ENCODE measurements around the gene MET.
A peak's percentile ranks its signal among the peaks of the same experiment; 100 is the strongest.

Gene MET

DNA sequence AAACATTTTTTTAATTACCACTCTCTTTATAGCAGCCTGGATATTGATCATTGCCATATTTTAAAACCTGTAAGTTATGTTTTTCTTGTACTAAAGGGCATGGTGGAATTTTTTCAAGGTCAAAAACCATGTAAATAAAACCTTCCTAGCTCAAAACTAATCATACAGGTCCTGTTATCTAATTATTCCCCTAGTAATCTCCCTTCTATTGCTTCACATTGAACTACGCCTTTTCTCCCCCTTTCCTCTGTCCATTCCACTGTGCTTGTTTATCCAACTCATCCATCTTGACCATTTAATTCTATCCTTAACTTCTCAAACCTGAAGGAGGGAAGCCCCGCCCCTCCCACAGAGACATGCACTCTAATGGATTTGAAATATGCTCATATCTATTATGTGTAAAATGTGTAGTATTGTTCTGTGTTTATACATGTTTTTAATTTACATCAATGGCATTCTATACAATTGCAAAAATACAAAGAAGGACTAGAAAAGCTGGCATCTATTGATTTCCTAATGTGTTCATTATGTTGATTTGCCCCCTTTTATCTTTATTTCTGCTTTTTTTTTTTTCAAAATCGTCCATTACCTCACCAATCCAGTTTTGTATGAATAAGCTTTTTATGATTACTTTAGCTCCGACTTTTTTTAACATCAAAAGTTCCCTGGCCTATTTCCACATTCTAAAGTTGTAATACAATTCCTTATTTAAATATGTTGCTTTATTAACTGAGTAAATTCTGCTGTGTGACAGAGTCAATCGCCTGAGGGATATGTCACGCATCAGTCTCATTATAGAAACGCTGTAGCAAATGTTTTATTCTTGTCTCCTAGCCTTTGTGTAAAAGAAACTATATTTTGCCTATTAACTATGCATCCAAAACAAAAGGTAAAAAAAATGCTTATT lies 61.0 kb downstream of the MET start:
- H3K4me1 ChIP-seq (ENCODE audit: control insufficient read depth, insufficient read depth, low read length): peaks cover 21% of the 10 kb centered on the region
- no peak overlapping the region for H3K4me3 ChIP-seq (ENCODE audit: low read depth, low read length)

DNA sequence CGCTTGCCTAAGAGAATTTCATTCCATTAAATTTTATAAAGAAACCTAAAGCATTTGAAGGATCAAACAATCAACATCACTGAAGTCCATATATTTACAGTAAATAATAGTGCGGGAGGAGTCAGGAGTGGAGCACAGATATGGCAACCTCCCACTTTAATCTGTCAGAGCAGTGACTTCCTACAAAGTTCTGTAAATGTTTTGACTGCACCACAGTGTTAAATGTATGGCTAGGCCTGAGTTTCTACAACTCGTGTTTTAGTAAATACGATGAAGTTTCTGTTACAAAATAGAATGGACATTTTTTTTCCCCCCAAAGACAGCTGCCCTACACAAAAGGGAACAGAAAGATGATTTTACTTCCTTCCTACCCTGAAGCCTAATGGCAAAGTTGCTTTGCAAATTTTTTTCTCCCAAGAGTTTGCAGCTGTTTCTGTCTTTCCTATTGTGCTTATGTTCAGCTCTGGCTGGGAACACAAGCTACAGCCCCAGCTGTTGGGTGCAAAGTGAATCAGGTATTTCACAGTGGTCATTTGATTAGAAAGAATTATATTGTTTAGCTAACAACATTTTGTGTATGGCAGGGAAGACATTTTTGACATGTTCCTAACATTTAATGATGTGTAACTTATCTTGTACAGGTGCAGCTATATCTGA lies 62.1 kb downstream of the MET start:
- Histone ChIP-seq H3K4me1 (ENCODE audit: control insufficient read depth, insufficient read depth, low read length) (peaks cover 22% of the 10 kb centered on the region), H3K27ac (ENCODE audit: extremely low read depth, low read depth, low read length) (no peak overlapping the region), H3K9me3 (ENCODE audit: control insufficient read depth, insufficient read depth, low read depth, low read length) (no peaks in the 10 kb centered on the region), H3K4me3 (ENCODE audit: low read depth, low read length) (no peak overlapping the region), H3K36me3 (ENCODE audit: control insufficient read depth in 2 of 2, insufficient read depth in 1 of 2, low read length in 2 of 2) (peaks cover 0 to 28% of the 10 kb centered on the region in 2 experiments; a peak in 1 of 3 replicates)
- ChIA-PET CTCF (no interaction called here), POLR2A (no interaction called here)
- TF ChIP-seq ZNF174 (tag by site-specific recombination; IDR thresholded peaks at IDR 0.05): no peak
- TF ChIP-seq, protein P1, sequence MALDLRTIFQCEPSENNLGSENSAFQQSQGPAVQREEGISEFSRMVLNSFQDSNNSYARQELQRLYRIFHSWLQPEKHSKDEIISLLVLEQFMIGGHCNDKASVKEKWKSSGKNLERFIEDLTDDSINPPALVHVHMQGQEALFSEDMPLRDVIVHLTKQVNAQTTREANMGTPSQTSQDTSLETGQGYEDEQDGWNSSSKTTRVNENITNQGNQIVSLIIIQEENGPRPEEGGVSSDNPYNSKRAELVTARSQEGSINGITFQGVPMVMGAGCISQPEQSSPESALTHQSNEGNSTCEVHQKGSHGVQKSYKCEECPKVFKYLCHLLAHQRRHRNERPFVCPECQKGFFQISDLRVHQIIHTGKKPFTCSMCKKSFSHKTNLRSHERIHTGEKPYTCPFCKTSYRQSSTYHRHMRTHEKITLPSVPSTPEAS (tag by site-specific recombination; IDR thresholded peaks at IDR 0.05): no peak
- no peak for TF ChIP-seq PATZ1 (tag by site-specific recombination; IDR thresholded peaks at IDR 0.05)
- TF ChIP-seq ZNF776 (tag by site-specific recombination; IDR thresholded peaks at IDR 0.05; ENCODE audit: borderline replicate concordance): no peak
- no peak for TF ChIP-seq PBX3 (CRISPR knock-in tag; IDR thresholded peaks at IDR 0.05)
- TF ChIP-seq ZNF510 (tag by site-specific recombination; IDR thresholded peaks at IDR 0.05; ENCODE audit: insufficient replicate concordance): no peak
- no peak for TF ChIP-seq ZNF518A (tag by site-specific recombination; conservative IDR thresholded peaks at IDR 0.05; ENCODE audit: low read depth)
- no peak for TF ChIP-seq ZNF621 (tag by site-specific recombination; IDR thresholded peaks at IDR 0.05)
- no peak for TF ChIP-seq ZNF274 (IDR thresholded peaks at IDR 0.05; ENCODE audit: low read length)
- no peak for TF ChIP-seq ZNF274 (tag by site-specific recombination; IDR thresholded peaks at IDR 0.05; ENCODE audit: borderline replicate concordance)
- no peak for TF ChIP-seq ZNF549 (tag by site-specific recombination; IDR thresholded peaks at IDR 0.05)
- no peak for TF ChIP-seq PRDM4 (tag by site-specific recombination; IDR thresholded peaks at IDR 0.05)
- TF ChIP-seq ZNF670 (tag by site-specific recombination; IDR thresholded peaks at IDR 0.05; ENCODE audit: low read depth): no peak
- TF ChIP-seq KLF9 (tag by site-specific recombination; IDR thresholded peaks at IDR 0.05; ENCODE audit: low read depth): no peak

More for the DNA sequence above, 61.0 kb downstream of the MET start:
- Histone ChIP-seq H3K9me3 (ENCODE audit: control insufficient read depth, insufficient read depth, low read depth, low read length) (no peaks in the 10 kb centered on the region), H3K27ac (ENCODE audit: extremely low read depth, low read depth, low read length) (no peak overlapping the region), H3K36me3 (ENCODE audit: control insufficient read depth in 2 of 2, insufficient read depth in 1 of 2, low read length in 2 of 2) (peaks cover 0 to 25% of the 10 kb centered on the region in 2 experiments; a peak in 1 of 3 replicates)
- TF ChIP-seq ZBTB21 (tag by site-specific recombination; IDR thresholded peaks at IDR 0.05) (no peak), ZFHX2 (tag by site-specific recombination; conservative IDR thresholded peaks at IDR 0.05) (no peak)
- TF ChIP-seq, protein P2, sequence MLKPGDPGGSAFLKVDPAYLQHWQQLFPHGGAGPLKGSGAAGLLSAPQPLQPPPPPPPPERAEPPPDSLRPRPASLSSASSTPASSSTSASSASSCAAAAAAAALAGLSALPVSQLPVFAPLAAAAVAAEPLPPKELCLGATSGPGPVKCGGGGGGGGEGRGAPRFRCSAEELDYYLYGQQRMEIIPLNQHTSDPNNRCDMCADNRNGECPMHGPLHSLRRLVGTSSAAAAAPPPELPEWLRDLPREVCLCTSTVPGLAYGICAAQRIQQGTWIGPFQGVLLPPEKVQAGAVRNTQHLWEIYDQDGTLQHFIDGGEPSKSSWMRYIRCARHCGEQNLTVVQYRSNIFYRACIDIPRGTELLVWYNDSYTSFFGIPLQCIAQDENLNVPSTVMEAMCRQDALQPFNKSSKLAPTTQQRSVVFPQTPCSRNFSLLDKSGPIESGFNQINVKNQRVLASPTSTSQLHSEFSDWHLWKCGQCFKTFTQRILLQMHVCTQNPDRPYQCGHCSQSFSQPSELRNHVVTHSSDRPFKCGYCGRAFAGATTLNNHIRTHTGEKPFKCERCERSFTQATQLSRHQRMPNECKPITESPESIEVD (tag by site-specific recombination; IDR thresholded peaks at IDR 0.05): peak; percentile 20; the same call in 1 of the 2 replicates
- ChIA-PET CTCF (no interaction called here), POLR2A (no interaction called here)

Measured in HEK293 (cell line).